Astrocyte (in vitro differentiated cells and primary cell): ENCODE measurements around the gene RGS14.

Experiments used
- EZH2 ChIP-seq: IDR thresholded peaks from 2 replicates; pipeline ENCODE4 v1.6.1; 2012; ENCODE audit warnings: mild to moderate bottlenecking, low read length, inconsistent platforms; ENCODE audit not compliant: insufficient read depth
- TF ChIP-seq, protein P1 (sequence below): IDR thresholded peaks from 2 replicates; pipeline ENCODE4 v1.5.1; 2011; ENCODE audit warnings: low read depth, mild to moderate bottlenecking, inconsistent platforms, low read length, moderate library complexity; ENCODE audit not compliant: insufficient read depth

- TF ChIP-seq, protein P1, sequence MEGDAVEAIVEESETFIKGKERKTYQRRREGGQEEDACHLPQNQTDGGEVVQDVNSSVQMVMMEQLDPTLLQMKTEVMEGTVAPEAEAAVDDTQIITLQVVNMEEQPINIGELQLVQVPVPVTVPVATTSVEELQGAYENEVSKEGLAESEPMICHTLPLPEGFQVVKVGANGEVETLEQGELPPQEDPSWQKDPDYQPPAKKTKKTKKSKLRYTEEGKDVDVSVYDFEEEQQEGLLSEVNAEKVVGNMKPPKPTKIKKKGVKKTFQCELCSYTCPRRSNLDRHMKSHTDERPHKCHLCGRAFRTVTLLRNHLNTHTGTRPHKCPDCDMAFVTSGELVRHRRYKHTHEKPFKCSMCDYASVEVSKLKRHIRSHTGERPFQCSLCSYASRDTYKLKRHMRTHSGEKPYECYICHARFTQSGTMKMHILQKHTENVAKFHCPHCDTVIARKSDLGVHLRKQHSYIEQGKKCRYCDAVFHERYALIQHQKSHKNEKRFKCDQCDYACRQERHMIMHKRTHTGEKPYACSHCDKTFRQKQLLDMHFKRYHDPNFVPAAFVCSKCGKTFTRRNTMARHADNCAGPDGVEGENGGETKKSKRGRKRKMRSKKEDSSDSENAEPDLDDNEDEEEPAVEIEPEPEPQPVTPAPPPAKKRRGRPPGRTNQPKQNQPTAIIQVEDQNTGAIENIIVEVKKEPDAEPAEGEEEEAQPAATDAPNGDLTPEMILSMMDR: no peak
- TF ChIP-seq EZH2: no peak
Observed at GRCh38 chr5:177310332-177310731, 47.4 kb upstream of the RGS14 start.
